SK-N-SH (cell line): Measurements from ENCODE around the gene PHAF1.

ENCODE experiments used
- EP300 ChIP-seq, 2 experiments: IDR thresholded peaks; 2 replicates each; pipeline versions ENCODE4 v1.4.0 to v1.6.1; 2012; ENCODE audit warnings: borderline replicate concordance in 1 of 2, low read depth in 1 of 2, low read length in 1 of 2
- EZH2phosphoT487 ChIP-seq: fragments of 200-600 bp; sonication (generic); IDR thresholded peaks from 2 replicates; pipeline ENCODE4 v1.6.1; 2017; ENCODE audit warnings: low read depth, mixed run types, mild to moderate bottlenecking, antibody characterized with exemption, moderate library complexity, borderline replicate concordance
- JUND ChIP-seq: IDR thresholded peaks from 2 replicates; pipeline ENCODE4 v1.4.0; 2012
- RCOR1 ChIP-seq: fragments of 150-350 bp; IDR thresholded peaks from 2 replicates; pipeline ENCODE4 v1.6.1; 2017; ENCODE audit warnings: antibody characterized with exemption, low read length
- YY1 ChIP-seq: IDR thresholded peaks from 2 replicates; pipeline ENCODE4 v1.4.0; 2012; ENCODE audit warnings: low read depth, mild to moderate bottlenecking
- TF ChIP-seq, protein P1 (sequence below): fragments of 200-600 bp; sonication (generic); IDR thresholded peaks from 2 replicates; pipeline ENCODE4 v1.6.1; 2017; ENCODE audit warnings: antibody characterized with exemption, mild to moderate bottlenecking, moderate library complexity
- TF ChIP-seq, protein P2 (sequence below): IDR thresholded peaks from 2 replicates; pipeline ENCODE4 v1.6.1; 2012; ENCODE audit warnings: mild to moderate bottlenecking, low read depth, low read length, moderate library complexity

DNA sequence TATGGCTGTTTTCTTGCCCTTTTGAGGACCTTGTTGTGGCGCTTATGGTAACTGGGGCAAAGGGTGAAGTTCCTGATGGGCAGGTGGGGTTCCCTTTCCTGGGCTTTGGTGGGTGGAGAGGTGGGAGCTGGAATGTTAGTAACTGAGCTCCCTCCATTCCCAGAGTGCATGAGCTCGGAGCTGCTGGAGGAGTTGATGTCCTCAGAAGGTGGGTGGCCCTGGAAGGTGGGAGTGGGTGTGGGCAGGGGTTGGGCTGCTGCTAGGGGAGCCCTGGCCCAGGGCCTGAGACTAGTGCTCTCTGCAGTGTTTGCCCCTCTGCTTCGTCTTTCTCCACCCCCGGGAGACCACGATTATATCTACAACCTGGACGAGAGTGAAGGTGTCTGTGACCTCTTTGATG lies 88.0 kb downstream of the PHAF1 start:
- TF ChIP-seq JUND (no peak), EP300 (IDR thresholded peaks at IDR 0.05; ENCODE audit: borderline replicate concordance in 1 of 2, low read depth in 1 of 2, low read length in 1 of 2) (no peak), EZH2phosphoT487 (no peak), YY1 (no peak), RCOR1 (no peak)
- TF ChIP-seq, protein P1, sequence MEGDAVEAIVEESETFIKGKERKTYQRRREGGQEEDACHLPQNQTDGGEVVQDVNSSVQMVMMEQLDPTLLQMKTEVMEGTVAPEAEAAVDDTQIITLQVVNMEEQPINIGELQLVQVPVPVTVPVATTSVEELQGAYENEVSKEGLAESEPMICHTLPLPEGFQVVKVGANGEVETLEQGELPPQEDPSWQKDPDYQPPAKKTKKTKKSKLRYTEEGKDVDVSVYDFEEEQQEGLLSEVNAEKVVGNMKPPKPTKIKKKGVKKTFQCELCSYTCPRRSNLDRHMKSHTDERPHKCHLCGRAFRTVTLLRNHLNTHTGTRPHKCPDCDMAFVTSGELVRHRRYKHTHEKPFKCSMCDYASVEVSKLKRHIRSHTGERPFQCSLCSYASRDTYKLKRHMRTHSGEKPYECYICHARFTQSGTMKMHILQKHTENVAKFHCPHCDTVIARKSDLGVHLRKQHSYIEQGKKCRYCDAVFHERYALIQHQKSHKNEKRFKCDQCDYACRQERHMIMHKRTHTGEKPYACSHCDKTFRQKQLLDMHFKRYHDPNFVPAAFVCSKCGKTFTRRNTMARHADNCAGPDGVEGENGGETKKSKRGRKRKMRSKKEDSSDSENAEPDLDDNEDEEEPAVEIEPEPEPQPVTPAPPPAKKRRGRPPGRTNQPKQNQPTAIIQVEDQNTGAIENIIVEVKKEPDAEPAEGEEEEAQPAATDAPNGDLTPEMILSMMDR = no peak
- TF ChIP-seq, protein P2, sequence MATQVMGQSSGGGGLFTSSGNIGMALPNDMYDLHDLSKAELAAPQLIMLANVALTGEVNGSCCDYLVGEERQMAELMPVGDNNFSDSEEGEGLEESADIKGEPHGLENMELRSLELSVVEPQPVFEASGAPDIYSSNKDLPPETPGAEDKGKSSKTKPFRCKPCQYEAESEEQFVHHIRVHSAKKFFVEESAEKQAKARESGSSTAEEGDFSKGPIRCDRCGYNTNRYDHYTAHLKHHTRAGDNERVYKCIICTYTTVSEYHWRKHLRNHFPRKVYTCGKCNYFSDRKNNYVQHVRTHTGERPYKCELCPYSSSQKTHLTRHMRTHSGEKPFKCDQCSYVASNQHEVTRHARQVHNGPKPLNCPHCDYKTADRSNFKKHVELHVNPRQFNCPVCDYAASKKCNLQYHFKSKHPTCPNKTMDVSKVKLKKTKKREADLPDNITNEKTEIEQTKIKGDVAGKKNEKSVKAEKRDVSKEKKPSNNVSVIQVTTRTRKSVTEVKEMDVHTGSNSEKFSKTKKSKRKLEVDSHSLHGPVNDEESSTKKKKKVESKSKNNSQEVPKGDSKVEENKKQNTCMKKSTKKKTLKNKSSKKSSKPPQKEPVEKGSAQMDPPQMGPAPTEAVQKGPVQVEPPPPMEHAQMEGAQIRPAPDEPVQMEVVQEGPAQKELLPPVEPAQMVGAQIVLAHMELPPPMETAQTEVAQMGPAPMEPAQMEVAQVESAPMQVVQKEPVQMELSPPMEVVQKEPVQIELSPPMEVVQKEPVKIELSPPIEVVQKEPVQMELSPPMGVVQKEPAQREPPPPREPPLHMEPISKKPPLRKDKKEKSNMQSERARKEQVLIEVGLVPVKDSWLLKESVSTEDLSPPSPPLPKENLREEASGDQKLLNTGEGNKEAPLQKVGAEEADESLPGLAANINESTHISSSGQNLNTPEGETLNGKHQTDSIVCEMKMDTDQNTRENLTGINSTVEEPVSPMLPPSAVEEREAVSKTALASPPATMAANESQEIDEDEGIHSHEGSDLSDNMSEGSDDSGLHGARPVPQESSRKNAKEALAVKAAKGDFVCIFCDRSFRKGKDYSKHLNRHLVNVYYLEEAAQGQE = no peak
